Measurements from ENCODE around the gene NCOA3.

DNA sequence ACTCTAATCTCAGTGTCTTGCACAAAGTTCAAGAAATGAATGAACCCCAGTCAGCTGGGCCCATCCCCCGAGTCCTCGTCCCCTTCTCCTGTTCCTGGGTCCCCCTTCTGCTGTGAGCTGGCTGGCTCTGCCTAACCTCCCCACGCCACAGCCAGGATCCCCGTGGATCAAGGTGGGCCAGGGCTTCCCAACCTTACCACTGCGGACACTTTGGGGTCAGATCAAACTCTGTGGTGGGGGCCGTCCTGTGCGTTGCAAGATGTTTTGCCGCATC lies 167.4 kb downstream of the NCOA3 start:
- TF ChIP-seq CTCF (IDR thresholded peaks at IDR 0.05; ENCODE audit: low read length), result no peak
- no peak for TF ChIP-seq EZH2 (IDR thresholded peaks at IDR 0.05; ENCODE audit: borderline replicate concordance, low read length)

Data from OCI-LY1 (cell line).